Epithelial cell of proximal tubule (primary cell): ENCODE measurements around the gene CSAG2. TPM values are rescaled to one million over a fixed set of nuclear protein-coding genes. Genes with fewer than 3 reads are reported as not detected.
"Not testable (repeated sequence)": the region's sequence is repeated elsewhere in the genome, so short reads cannot be mapped to it uniquely, and the experiment has no call there.

Source experiments
- DNase-seq: peaks from one replicate; pipeline ENCODE4 v3.0.0-alpha.2; 2011; ENCODE audit warnings: low read depth
- H3K4me3 ChIP-seq: 2 replicates; pipeline ENCODE4 v1.5.1; 2011; ENCODE audit warnings: low read depth, mild to moderate bottlenecking, low read length
- total RNA-seq: library from RNA; depleted of rRNA; stranded (reverse); fragments of >200 nt; gene quantifications from 2 replicates; pipeline ENCODE4 v1.2.3, GENCODE V29; 2015
- TF ChIP-seq, protein P1 (sequence below): conservative IDR thresholded peaks from 2 replicates; pipeline ENCODE4 v1.5.1; 2012; ENCODE audit warnings: low read depth, mild to moderate bottlenecking, low read length

CSAG2 gene
- total RNA-seq, 1 donor from 2014 or later: not detected

DNA sequence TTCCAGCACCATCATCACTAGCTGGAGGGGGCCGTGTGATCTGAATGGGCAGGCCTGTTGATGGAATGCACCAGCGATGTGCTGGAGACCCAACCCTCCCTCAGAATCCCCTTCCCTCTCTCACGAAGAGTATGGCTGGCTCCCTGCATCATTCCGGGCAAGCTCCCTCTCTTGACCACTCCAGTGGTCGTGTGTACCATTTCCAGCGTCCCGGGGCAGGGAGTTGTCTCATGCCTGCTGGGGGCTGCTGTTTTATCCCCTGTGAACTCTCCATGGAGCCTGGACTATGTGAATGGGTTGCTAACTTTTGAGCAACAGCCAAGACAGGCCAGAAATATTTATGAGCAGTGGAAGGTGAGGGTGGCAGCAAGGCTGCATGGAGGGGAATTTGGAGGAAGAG, 16.3 kb upstream of the CSAG2 start:
- no peak for DNase-seq
- TF ChIP-seq, protein P1, sequence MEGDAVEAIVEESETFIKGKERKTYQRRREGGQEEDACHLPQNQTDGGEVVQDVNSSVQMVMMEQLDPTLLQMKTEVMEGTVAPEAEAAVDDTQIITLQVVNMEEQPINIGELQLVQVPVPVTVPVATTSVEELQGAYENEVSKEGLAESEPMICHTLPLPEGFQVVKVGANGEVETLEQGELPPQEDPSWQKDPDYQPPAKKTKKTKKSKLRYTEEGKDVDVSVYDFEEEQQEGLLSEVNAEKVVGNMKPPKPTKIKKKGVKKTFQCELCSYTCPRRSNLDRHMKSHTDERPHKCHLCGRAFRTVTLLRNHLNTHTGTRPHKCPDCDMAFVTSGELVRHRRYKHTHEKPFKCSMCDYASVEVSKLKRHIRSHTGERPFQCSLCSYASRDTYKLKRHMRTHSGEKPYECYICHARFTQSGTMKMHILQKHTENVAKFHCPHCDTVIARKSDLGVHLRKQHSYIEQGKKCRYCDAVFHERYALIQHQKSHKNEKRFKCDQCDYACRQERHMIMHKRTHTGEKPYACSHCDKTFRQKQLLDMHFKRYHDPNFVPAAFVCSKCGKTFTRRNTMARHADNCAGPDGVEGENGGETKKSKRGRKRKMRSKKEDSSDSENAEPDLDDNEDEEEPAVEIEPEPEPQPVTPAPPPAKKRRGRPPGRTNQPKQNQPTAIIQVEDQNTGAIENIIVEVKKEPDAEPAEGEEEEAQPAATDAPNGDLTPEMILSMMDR: no peak
- H3K4me3 ChIP-seq: no peak overlapping the region

DNA sequence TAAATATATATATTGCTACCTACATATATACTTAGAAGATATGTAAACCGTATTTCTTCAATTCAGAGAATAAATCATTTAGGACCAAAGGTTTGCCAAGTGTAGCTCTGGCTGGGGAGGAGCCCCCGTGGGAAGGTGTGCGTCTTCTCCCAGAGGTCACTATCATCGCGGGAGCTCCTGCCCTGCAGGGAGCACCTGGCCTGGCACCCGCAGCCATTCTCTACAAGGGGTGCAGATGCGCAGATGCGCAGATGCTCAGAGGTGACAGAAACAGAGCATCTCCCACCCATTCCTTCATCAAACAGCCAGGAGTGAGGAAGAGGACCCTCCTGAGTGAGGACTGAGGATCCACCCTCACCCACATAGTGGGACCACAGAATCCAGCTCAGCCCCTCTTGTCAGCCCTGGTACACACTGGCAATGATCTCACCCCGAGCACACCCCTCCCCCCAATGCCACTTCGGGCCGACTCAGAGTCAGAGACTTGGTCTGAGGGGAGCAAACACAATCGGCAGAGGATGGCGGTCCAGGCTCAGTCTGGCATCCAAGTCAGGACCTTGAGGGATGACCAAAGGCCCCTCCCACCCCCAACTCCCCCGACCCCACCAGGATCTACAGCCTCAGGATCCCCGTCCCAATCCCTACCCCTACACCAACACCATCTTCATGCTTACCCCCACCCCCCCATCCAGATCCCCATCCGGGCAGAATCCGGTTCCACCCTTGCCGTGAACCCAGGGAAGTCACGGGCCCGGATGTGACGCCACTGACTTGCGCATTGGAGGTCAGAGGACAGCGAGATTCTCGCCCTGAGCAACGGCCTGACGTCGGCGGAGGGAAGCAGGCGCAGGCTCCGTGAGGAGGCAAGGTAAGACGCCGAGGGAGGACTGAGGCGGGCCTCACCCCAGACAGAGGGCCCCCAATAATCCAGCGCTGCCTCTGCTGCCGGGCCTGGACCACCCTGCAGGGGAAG, 5.0 kb upstream of the CSAG2 start, which contains the start of gene MAGEA2B:
TSS of gene MAGEA2B (plus strand) at position 814 of the 973 bp plus-strand sequence. CDS start 2,479 bp downstream, outside the sequence.
- not testable (repeated sequence) for DNase-seq, H3K4me3 ChIP-seq

DNA sequence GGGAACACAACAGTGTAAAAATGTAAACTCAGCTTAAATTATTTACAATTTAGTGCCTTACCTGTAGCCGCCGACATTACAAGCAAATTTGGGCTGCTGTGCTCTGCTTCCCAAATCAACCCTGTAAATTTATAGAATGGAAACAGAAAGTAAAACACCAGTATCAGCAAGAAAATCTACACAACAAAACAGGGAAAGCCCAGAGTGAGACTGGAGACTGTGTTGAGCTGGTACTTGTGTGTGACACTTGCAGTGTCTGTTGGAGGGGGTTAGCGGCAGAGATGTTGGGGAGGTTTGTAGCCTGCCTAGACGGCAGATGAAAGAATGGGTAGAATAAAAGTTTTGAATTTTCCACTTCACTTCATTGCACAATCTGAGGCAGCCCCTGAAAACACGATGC, 4.1 kb upstream of the CSAG2 start:
- DNase-seq, H3K4me3 ChIP-seq: not testable (repeated sequence)

DNA sequence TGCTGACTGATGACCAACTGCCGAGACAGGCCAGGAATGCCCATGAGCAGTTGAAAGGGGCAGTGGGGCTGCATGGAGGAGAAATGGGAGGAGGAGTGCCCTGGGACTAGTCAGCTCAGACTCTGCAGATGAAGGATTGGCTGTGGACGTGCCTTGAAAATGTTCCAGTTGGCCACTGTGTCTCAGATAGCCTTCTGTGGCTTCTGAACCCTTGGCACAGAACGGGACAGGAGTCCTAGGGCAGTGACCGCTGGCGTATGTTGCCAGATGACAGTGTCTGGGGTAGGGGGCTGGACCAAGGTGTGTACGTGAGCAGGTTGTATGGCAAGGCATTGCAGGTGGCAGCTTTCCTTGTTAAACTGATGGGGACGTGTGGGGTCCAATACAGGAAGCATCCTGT, 2.6 kb downstream of the CSAG2 start:
- H3K4me3 ChIP-seq, DNase-seq: not testable (repeated sequence)

DNA sequence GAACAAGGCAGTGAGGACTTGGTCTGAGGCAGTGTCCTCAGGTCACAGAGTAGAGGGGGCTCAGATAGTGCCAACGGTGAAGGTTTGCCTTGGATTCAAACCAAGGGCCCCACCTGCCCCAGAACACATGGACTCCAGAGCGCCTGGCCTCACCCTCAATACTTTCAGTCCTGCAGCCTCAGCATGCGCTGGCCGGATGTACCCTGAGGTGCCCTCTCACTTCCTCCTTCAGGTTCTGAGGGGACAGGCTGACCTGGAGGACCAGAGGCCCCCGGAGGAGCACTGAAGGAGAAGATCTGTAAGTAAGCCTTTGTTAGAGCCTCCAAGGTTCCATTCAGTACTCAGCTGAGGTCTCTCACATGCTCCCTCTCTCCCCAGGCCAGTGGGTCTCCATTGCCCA, 8.7 kb downstream of the CSAG2 start:
- not testable (repeated sequence) for H3K4me3 ChIP-seq, DNase-seq

DNA sequence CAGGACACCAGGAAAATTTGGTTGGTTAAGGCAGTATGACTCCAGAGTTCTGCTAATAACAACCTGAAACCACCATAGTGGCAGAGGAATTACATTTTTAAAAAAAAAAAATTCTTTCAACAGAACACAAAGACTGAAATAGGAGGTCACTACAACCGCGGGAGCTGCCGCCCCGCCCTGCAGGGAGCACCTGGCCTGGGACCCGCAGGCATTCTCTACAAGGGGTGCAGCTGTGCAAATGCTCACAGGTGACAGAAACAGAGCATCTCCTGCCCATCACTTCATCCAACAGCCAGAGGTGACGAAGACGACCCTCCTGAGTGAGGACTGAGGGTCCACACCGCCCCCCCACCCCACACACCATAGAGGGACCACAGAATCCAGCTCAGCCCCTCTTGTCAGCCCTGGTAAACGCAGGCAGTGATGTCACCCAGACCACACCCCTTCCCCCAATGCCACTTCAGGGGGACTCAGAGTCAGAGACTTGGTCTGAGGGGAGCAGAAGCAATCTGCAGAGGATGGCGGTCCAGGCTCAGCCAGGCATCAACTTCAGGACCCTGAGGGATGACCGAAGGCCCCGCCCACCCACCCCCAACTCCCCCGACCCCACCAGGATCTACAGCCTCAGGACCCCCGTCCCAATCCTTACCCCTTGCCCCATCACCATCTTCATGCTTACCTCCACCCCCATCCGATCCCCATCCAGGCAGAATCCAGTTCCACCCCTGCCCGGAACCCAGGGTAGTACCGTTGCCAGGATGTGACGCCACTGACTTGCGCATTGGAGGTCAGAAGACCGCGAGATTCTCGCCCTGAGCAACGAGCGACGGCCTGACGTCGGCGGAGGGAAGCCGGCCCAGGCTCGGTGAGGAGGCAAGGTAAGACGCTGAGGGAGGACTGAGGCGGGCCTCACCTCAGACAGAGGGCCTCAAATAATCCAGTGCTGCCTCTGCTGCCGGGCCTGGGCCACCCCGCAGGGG, 10.8 kb downstream of the CSAG2 start, which contains the start of gene MAGEA3:
TSS of gene MAGEA3 (plus strand) at position 843 of the 980 bp plus-strand sequence. CDS start 2,039 bp downstream, outside the sequence.
- not testable (repeated sequence) for H3K4me3 ChIP-seq, DNase-seq

DNA sequence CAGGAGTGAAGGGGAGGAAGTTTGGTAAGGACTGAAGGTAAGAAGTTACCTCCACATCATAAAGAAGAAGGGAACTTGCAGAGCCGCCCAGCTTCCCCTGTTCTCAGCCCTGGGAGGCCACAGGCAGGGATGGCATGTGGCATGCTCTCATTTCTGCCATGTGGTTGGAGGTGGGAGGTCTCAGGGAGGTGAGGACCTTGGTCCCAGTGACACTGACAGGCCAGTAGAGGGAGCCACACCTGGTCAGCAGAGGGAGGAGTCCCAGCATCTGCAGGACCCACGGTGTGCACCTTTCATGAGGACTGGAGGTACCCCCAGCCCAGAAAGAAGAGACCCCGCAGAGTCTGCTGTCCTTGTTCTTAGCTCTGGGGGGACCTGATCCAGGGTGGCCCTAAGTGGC, 28.1 kb downstream of the CSAG2 start:
- H3K4me3 ChIP-seq, DNase-seq: not testable (repeated sequence)

DNA sequence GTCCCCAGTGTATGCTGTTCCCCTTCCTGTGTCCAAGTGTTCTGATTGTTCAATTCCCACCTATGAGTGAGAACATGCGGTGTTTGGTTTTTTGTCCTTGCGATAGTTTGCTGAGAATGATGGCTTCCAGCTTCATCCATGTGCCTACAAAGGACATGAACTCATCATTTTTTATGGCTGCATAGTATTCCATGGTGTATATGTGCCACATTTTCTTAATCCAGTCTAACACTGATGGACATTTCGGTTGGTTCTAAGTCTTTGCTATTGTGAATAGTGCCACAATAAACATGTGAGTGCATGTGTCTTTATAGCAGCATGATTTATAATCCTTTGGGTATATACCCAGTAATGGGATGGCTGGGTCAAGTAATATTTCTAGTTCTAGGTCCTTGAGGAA, 34.4 kb downstream of the CSAG2 start:
- DNase-seq, H3K4me3 ChIP-seq: not testable (repeated sequence)

DNA sequence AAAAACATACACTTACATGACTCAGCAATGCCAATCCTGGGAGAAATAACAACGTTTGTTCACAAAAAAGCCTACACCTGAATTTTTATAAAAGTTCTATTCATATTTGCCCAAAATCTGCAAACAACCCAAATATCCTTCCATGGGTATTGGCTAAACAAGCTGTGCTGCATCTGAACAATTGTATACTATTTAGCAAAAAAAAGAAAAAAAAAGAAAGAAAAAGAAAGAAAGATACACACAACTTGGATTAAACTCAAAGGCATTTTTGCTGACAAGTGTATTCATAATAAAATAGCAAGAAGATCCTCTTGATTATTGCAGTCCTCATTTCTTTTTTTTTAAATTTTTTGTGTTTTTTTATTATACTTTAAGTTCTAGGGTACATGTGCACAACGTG, 34.9 kb downstream of the CSAG2 start:
- no peak for DNase-seq
- TF ChIP-seq, protein P1: no peak

DNA sequence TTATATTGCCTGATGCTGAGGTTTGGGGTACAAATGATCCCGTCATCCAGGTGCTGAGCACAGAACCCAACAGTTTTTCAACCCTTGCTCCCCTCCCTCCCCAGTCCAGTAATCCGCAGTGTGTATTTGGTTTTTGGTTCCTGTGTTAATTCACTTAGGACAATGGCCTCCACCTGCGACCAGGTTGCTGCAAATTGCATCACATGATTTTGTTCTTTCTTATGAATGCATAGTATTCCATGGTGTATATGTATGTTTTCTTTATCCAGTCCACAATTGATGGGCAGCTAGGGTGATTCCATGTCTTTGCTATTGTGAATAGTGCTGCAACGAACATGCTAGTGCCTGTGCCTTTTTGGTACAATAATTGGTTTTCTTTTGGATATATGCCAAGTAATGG, 46.0 kb downstream of the CSAG2 start:
- DNase-seq: no peak
- TF ChIP-seq, protein P1: no peak
- H3K4me3 ChIP-seq: no peak overlapping the region

More for the DNA sequence above, 34.9 kb downstream of the CSAG2 start:
- no peak overlapping the region for H3K4me3 ChIP-seq
